GM12892 (cell line): ENCODE data around the gene FUT8.

Experiments used
- POLR2A ChIP-seq: IDR thresholded peaks from 2 replicates; pipeline ENCODE4 v1.6.1; 2011; ENCODE audit warnings: low read depth, low read length, control low read depth
- POLR2AphosphoS5 ChIP-seq: IDR thresholded peaks from 2 replicates; pipeline ENCODE4 v1.6.1; 2011; ENCODE audit warnings: low read depth, low read length, control low read depth

GRCh38 chr14:65424531-65424930 lies 12.0 kb downstream of the FUT8 start:
- no peak for TF ChIP-seq POLR2A
- no peak for TF ChIP-seq POLR2AphosphoS5
